HepG2 (cell line): Measurements from ENCODE around the gene PAPPA2. TPM values are rescaled to one million over a fixed set of nuclear protein-coding genes. Genes with fewer than 3 reads are reported as not detected.

ENCODE experiments used
- ATAC-seq: fragments of 200-7000 bp; cut with Tn5 transposase; 3 replicates; pipeline ENCODE4 v1.9.1; 2020; ENCODE audit warnings: mild to moderate bottlenecking, moderate library complexity
- BruUV-seq: library from RNA; stranded (reverse); fragments of 400-500 nt; replicated peaks from 2 replicates; lab custom pipeline; 2021; lab: Mats Ljungman, UMichigan
- CTCF ChIA-PET: fragments of 300-600 bp; formaldehyde crosslinking; extraction: SDS; loops from one replicate; lab custom pipeline; 2021; ENCODE audit warnings: low total read pairs, inconsistent platforms, low intra/inter-chr PET ratio; lab: Yijun Ruan, JAX
- POLR2A ChIA-PET: fragments of 350-600 bp; sonication (Branson Sonifier 250); formaldehyde crosslinking; loops from one replicate; lab custom pipeline; 2020; ENCODE audit warnings: antibody characterized with exemption, inconsistent platforms; lab: Yijun Ruan, JAX
- DNase-seq: peaks from one replicate; pipeline ENCODE4 v3.0.0-alpha.2; 2015; ENCODE audit warnings: low spot score
- FAIRE-seq: peaks from 3 replicates; lab custom pipeline; 2011; peaks lifted over from hg19 to GRCh38; lab: Jason Lieb, UNC
- H2AFZ ChIP-seq: one replicate; pipeline ENCODE4 v1.6.1; 2011; ENCODE audit warnings: low read length, inconsistent platforms
- H3K27ac ChIP-seq: fragments of 300-600 bp; 3 replicates; pipeline ENCODE4 v1.8.0; 2011; ENCODE audit warnings: mixed run types, mild to moderate bottlenecking, mixed read lengths, low read length, inconsistent platforms; ENCODE audit not compliant: insufficient read depth; ENCODE audit errors: extremely low read length
- H3K27me3 ChIP-seq, 2 experiments: fragments of 200-600 bp in 1 of 2; 2 replicates in 1 of 2; 3 replicates in 1 of 2; pipeline versions ENCODE4 v1.6.0 to v1.8.0; 2011; ENCODE audit warnings: low read length in 2 of 2, mild to moderate bottlenecking in 2 of 2, moderate library complexity in 2 of 2, inconsistent platforms in 1 of 2; ENCODE audit not compliant: insufficient read depth in 2 of 2, control insufficient read depth in 1 of 2
- H3K36me3 ChIP-seq, 2 experiments: fragments of 200-600 bp in 1 of 2; replicated peaks in 1 of 2; 2 replicates in 1 of 2; 3 replicates in 1 of 2; pipeline versions ENCODE4 v1.5.1 to v1.8.0; 2011; ENCODE audit warnings: low read length in 2 of 2, inconsistent platforms in 1 of 2; ENCODE audit not compliant: insufficient read depth in 2 of 2, control insufficient read depth in 1 of 2
- H3K4me1 ChIP-seq: 2 replicates; pipeline ENCODE4 v1.5.1; 2012; ENCODE audit warnings: low read length, inconsistent platforms; ENCODE audit not compliant: insufficient read depth
- H3K4me2 ChIP-seq: 2 replicates; pipeline ENCODE4 v1.6.0; 2011; ENCODE audit warnings: low read depth, low read length, inconsistent platforms
- H3K4me3 ChIP-seq, 3 experiments: fragments of 200-600 bp in 1 of 3; sonication (generic), shearing (Covaris generic) in 1 of 3; replicated peaks in 1 of 3; 2 replicates each; pipeline ENCODE4 v1.5.1; 2011 to 2016; ENCODE audit warnings: low read length in 3 of 3, inconsistent platforms in 2 of 3, low read depth in 2 of 3, mild to moderate bottlenecking in 2 of 3, control low read depth in 1 of 3, mixed read lengths in 1 of 3; ENCODE audit not compliant: insufficient read depth in 1 of 3
- H3K79me2 ChIP-seq: one replicate; pipeline ENCODE4 v1.6.1; 2011; ENCODE audit warnings: low read length, inconsistent platforms; ENCODE audit not compliant: insufficient read depth
- H3K9ac ChIP-seq: 2 replicates; pipeline ENCODE4 v1.6.0; 2011; ENCODE audit warnings: mild to moderate bottlenecking, low read depth, low read length, inconsistent platforms; ENCODE audit not compliant: insufficient read depth
- H3K9me3 ChIP-seq: 2 replicates; pipeline ENCODE4 v1.5.1; 2012; ENCODE audit warnings: mild to moderate bottlenecking, low read length
- H4K20me1 ChIP-seq: 2 replicates; pipeline ENCODE4 v1.6.0; 2011; ENCODE audit warnings: inconsistent platforms, mild to moderate bottlenecking, low read length, moderate library complexity; ENCODE audit not compliant: insufficient read depth
- FOXA1 ChIP-seq, 2 experiments: fragments of 450-650 bp in 1 of 2; sonication (generic) in 1 of 2; formaldehyde crosslinking in 1 of 2; IDR thresholded peaks; 2 replicates each; pipeline versions ENCODE4 v1.4.0 to v1.6.1; 2016 to 2020; ENCODE audit warnings: missing genetic modification reagents in 1 of 2
- GTF3A ChIP-seq: sonication (generic); formaldehyde crosslinking; conservative IDR thresholded peaks from 2 replicates; pipeline ENCODE4 v1.4.0; 2020; ENCODE audit warnings: mild to moderate bottlenecking, missing genetic modification reagents
- KDM5B ChIP-seq: sonication (generic); formaldehyde crosslinking; IDR thresholded peaks from 2 replicates; pipeline ENCODE4 v1.4.0; 2020; ENCODE audit warnings: missing genetic modification reagents, mild to moderate bottlenecking, borderline replicate concordance
- KLF16 ChIP-seq, 2 experiments: sonication (generic) in 1 of 2; formaldehyde crosslinking in 1 of 2; IDR thresholded peaks; 2 replicates each; pipeline versions ENCODE4 v1.6.1 to v1.8.0; 2016 to 2023; ENCODE audit warnings: missing genetic modification reagents in 2 of 2, missing compliant biosample characterization in 1 of 2
- MAF1 ChIP-seq: sonication (generic); formaldehyde crosslinking; IDR thresholded peaks from 2 replicates; pipeline ENCODE4 v1.5.0; 2020; ENCODE audit warnings: missing genetic modification reagents, borderline replicate concordance
- MIER3 ChIP-seq: IDR thresholded peaks from 2 replicates; pipeline ENCODE4 v1.6.1; 2016; ENCODE audit warnings: missing compliant biosample characterization, borderline replicate concordance
- PRPF4 ChIP-seq: fragments of 200-400 bp; formaldehyde crosslinking; IDR thresholded peaks from 2 replicates; pipeline ENCODE4 v1.6.1; 2016; ENCODE audit warnings: low read length, low read depth; ENCODE audit not compliant: poor library complexity, severe bottlenecking
- ZBTB7B ChIP-seq: sonication (generic); formaldehyde crosslinking; IDR thresholded peaks from 2 replicates; pipeline ENCODE4 v1.4.0; 2020; ENCODE audit warnings: missing genetic modification reagents
- ZNF589 ChIP-seq: sonication (generic); formaldehyde crosslinking; conservative IDR thresholded peaks from 2 replicates; pipeline ENCODE4 v1.8.0; 2022; ENCODE audit warnings: mild to moderate bottlenecking, moderate library complexity, missing genetic modification reagents
- WGBS: methylation state at CpG from one replicate; pipeline ENCODE4 v1.1.6; 2017; ENCODE audit warnings: low lambda C conversion rate; 5-methylcytosine and 5-hydroxymethylcytosine counted together
- in situ Hi-C: cut with HindIII; loops from 2 replicates; pipeline ENCODE4 v1.10.0; 2017; ENCODE audit warnings: low pct_unique_long_range_greater_than_20kb; ENCODE audit not compliant: extremely low pct_ligation_motif_present
- intact Hi-C: fragments of 100-400 bp; cut with micrococcal nuclease; formaldehyde crosslinking; loops from one replicate; pipeline ENCODE4 v1.10.0; 2022; ENCODE audit not compliant: unreplicated experiment
- polyA plus RNA-seq, 8 experiments: library from polyadenylated mRNA; depleted of rRNA in 3 of 8; stranded (reverse) in 7 of 8; unstranded in 1 of 8; fragments of >200 nt; fragmentation: Illumina TruSeq in 4 of 8; extraction: Trizol in 4 of 8; gene quantifications; 2 replicates each; pipeline versions ENCODE4 v1.2.1 to v1.2.3, GENCODE V29; 2011 to 2016; ENCODE audit warnings: low read depth in 4 of 8, missing spikeins in 1 of 8, mixed read lengths in 1 of 8; ENCODE audit not compliant: insufficient read depth in 1 of 8
- total RNA-seq, 5 experiments: library from RNA; depleted of rRNA; stranded (reverse); fragments of >200 nt; fragmentation: Illumina TruSeq; extraction: Trizol; gene quantifications; 2 replicates each; pipeline ENCODE4 v1.2.3, GENCODE V29; 2016; ENCODE audit warnings: low read depth in 1 of 5
- TF ChIP-seq, protein P1 (sequence below): sonication (generic); formaldehyde crosslinking; conservative IDR thresholded peaks from 2 replicates; pipeline ENCODE4 v1.8.0; 2022; ENCODE audit warnings: mild to moderate bottlenecking, moderate library complexity, missing genetic modification reagents
- TF ChIP-seq, protein P2 (sequence below): sonication (generic); formaldehyde crosslinking; IDR thresholded peaks from 2 replicates; pipeline ENCODE4 v1.8.1; 2023; ENCODE audit warnings: missing genetic modification reagents, inconsistent platforms, borderline replicate concordance
- TF ChIP-seq, protein P3 (sequence below): sonication (generic); formaldehyde crosslinking; IDR thresholded peaks from 2 replicates; pipeline ENCODE4 v1.8.1; 2022; ENCODE audit warnings: low read depth, mild to moderate bottlenecking, missing genetic modification reagents

PAPPA2 gene
- total and polyA plus RNA-seq, 2 of the 13 experiments (the other 11 are each of a cell fraction or from before 2014, with no cell fraction given) = 0.01 TPM; not detected in 1

DNA sequence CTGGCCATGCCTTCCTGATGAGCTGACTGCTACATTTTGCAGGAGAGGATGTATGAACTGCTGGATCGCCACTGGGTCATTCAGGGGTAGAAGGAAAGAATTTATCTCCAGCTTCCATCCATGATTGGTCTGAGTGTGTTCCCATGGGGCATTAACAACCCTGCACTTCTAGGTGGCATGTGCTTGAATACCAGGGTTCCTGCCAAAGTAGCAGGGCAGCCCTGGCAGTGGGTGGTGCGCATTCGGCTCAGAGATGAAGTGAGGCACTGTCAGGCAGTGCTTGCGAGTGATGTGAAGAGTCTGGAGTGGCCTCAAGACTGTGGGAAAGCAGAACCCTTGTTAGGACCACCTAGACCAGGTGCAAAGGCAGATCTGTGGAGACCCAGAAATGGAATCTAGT lies 406.6 kb downstream of the PAPPA2 start (continued):
- TF ChIP-seq, protein P1, sequence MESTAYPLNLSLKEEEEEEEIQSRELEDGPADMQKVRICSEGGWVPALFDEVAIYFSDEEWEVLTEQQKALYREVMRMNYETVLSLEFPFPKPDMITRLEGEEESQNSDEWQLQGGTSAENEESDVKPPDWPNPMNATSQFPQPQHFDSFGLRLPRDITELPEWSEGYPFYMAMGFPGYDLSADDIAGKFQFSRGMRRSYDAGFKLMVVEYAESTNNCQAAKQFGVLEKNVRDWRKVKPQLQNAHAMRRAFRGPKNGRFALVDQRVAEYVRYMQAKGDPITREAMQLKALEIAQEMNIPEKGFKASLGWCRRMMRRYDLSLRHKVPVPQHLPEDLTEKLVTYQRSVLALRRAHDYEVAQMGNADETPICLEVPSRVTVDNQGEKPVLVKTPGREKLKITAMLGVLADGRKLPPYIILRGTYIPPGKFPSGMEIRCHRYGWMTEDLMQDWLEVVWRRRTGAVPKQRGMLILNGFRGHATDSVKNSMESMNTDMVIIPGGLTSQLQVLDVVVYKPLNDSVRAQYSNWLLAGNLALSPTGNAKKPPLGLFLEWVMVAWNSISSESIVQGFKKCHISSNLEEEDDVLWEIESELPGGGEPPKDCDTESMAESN = no peak
- TF ChIP-seq MAF1 (CRISPR knock-in tag) (no peak), ZBTB7B (CRISPR knock-in tag) (no peak), MIER3 (no peak), KLF16 (CRISPR knock-in tag; IDR thresholded peaks at IDR 0.05) (no peak), ZNF589 (no peak), KDM5B (no peak)

DNA sequence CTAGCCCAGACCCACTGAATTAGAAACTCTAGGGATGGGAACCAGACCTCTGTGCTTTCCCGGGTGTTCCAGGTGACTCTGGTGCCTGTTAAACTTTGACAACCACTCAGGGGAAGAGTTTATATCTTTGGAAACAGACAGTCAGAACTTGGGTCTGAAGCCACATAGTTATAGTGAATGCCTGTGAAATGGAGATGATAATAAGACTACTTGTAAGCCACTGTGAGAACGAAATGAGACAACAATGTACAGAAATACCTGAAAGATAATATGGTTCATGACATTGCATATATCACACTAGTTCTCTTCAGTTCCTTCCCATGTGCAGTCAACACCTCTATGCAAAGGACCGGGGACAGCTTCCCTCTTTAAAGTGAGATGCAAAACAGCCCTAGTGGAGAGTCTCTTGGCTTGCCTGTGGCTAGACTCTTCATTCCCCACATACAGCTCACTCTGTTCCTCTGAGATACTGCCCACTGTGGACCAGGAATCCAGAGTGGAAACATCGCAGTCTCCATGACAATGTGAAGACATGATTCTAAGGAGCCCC lies 414.1 kb downstream of the PAPPA2 start:
- WGBS = 19% methylated on average over 3 of the region's 4 CpGs
- Histone ChIP-seq H3K4me2 (no peak overlapping the region), H3K9me3 (no peaks in the 10 kb centered on the region), H3K27ac (no peak overlapping the region), H3K4me3 (no peak overlapping the region), H3K27me3 (0 out of 5 replicates have a peak, but pooled peaks cover 0 to 3% of the 10 kb centered on the region in 2 experiments), H3K79me2 (no peaks in the 10 kb centered on the region), H3K4me1 (no peaks in the 10 kb centered on the region), H3K36me3 (no peaks in the 10 kb centered on the region), H3K9ac (no peak overlapping the region), H4K20me1 (no peaks in the 10 kb centered on the region), H2AFZ (no peak overlapping the region)
- no TSS peak for BruUV-seq
- ATAC-seq = no peak
- in situ Hi-C loops = loop anchor here (25.0 kb wide), 1 partner anchor 910 kb away; no protein-coding TSS in a partner anchor
- intact Hi-C loops = no loop called here
- no peak for FAIRE-seq
- ChIA-PET POLR2A (no interaction called here), CTCF (no interaction called here)
- no peak for DNase-seq
- TF ChIP-seq, protein P2, sequence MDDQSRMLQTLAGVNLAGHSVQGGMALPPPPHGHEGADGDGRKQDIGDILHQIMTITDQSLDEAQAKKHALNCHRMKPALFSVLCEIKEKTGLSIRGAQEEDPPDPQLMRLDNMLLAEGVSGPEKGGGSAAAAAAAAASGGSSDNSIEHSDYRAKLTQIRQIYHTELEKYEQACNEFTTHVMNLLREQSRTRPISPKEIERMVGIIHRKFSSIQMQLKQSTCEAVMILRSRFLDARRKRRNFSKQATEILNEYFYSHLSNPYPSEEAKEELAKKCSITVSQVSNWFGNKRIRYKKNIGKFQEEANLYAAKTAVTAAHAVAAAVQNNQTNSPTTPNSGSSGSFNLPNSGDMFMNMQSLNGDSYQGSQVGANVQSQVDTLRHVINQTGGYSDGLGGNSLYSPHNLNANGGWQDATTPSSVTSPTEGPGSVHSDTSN (CRISPR knock-in tag) = no peak
- TF ChIP-seq, protein P3, sequence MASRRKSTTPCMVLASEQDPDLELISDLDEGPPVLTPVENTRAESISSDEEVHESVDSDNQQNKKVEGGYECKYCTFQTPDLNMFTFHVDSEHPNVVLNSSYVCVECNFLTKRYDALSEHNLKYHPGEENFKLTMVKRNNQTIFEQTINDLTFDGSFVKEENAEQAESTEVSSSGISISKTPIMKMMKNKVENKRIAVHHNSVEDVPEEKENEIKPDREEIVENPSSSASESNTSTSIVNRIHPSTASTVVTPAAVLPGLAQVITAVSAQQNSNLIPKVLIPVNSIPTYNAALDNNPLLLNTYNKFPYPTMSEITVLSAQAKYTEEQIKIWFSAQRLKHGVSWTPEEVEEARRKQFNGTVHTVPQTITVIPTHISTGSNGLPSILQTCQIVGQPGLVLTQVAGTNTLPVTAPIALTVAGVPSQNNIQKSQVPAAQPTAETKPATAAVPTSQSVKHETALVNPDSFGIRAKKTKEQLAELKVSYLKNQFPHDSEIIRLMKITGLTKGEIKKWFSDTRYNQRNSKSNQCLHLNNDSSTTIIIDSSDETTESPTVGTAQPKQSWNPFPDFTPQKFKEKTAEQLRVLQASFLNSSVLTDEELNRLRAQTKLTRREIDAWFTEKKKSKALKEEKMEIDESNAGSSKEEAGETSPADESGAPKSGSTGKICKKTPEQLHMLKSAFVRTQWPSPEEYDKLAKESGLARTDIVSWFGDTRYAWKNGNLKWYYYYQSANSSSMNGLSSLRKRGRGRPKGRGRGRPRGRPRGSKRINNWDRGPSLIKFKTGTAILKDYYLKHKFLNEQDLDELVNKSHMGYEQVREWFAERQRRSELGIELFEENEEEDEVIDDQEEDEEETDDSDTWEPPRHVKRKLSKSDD (CRISPR knock-in tag) = no peak
- no peak for TF ChIP-seq GTF3A (CRISPR knock-in tag)
- no peak for TF ChIP-seq PRPF4
- TF ChIP-seq KDM5B = no peak
- no peak for TF ChIP-seq FOXA1 (IDR thresholded peaks at IDR 0.05)
- TF ChIP-seq FOXA1 (CRISPR knock-in tag; IDR thresholded peaks at IDR 0.05) = no peak
